Measurements from ENCODE around the gene CALM3.
"Not testable (repeated sequence)": the region's sequence is repeated elsewhere in the genome, so short reads cannot be mapped to it uniquely, and the experiment has no call there.

CALM3 gene

GRCh38 chr19:46601318-46602224, at the start of gene CALM3:
Gene CALM3 (plus strand): TSS chr19:46601330. CDS start chr19:46601435, 105 bp downstream.
- peak within 1 kb of the TSS; percentile 94 for H3K4me3 ChIP-seq (ENCODE audit: low read length)
- no peak for DNase-seq (ENCODE audit: low read depth)
- TF ChIP-seq CTCF (IDR thresholded peaks at IDR 0.05; ENCODE audit: insufficient read depth, low read depth, low read length, missing control alignments) = no peak

- H3K4me3 ChIP-seq (ENCODE audit: low read length) = no peak overlapping the region
- no peak for DNase-seq (ENCODE audit: low read depth)
- no peak for TF ChIP-seq CTCF (IDR thresholded peaks at IDR 0.05; ENCODE audit: insufficient read depth, low read depth, low read length, missing control alignments)
These were observed 48.2 kb upstream of the CALM3 start for GRCh38 chr19:46552891-46553290.

GRCh38 chr19:46554161-46554560, 47.0 kb upstream of the CALM3 start:
- no peak for TF ChIP-seq CTCF (IDR thresholded peaks at IDR 0.05; ENCODE audit: insufficient read depth, low read depth, low read length, missing control alignments)
- H3K4me3 ChIP-seq (ENCODE audit: low read length) = no peak overlapping the region
- no peak for DNase-seq (ENCODE audit: low read depth)

- no peak for DNase-seq (ENCODE audit: low read depth)
- no peak for TF ChIP-seq CTCF (IDR thresholded peaks at IDR 0.05; ENCODE audit: insufficient read depth, low read depth, low read length, missing control alignments)
- H3K4me3 ChIP-seq (ENCODE audit: low read length) = no peak overlapping the region
These were observed 45.4 kb upstream of the CALM3 start for GRCh38 chr19:46555628-46556280.

GRCh38 chr19:46556471-46556870, 44.7 kb upstream of the CALM3 start:
- DNase-seq (ENCODE audit: low read depth); H3K4me3 ChIP-seq (ENCODE audit: low read length): not testable (repeated sequence)

GRCh38 chr19:46559203-46559602, 41.9 kb upstream of the CALM3 start:
- no peak overlapping the region for H3K4me3 ChIP-seq (ENCODE audit: low read length)
- no peak for DNase-seq (ENCODE audit: low read depth)
- TF ChIP-seq CTCF (IDR thresholded peaks at IDR 0.05; ENCODE audit: insufficient read depth, low read depth, low read length, missing control alignments) = no peak

- DNase-seq (ENCODE audit: low read depth) = not testable (repeated sequence)
These were observed 41.5 kb upstream of the CALM3 start for GRCh38 chr19:46559675-46560074.

GRCh38 chr19:46564701-46565100, 36.4 kb upstream of the CALM3 start:
- no peak for TF ChIP-seq CTCF (IDR thresholded peaks at IDR 0.05; ENCODE audit: insufficient read depth, low read depth, low read length, missing control alignments)
- H3K4me3 ChIP-seq (ENCODE audit: low read length) = no peak overlapping the region
- DNase-seq (ENCODE audit: low read depth) = no peak

More at GRCh38 chr19:46559675-46560074, 41.5 kb upstream of the CALM3 start:
- not testable (repeated sequence) for H3K4me3 ChIP-seq (ENCODE audit: low read length)

All from epithelial cell of esophagus (primary cell).